SK-N-SH treated with all-trans-retinoic acid at 6 μM for 48 hours (cell line): ENCODE measurements around the gene CDH9.

Experiments
- ARNTL ChIP-seq: fragments of 450-650 bp; formaldehyde crosslinking; IDR thresholded peaks from 2 replicates; pipeline ENCODE4 v1.5.0; 2020; ENCODE audit warnings: low read depth, mild to moderate bottlenecking, moderate library complexity, borderline replicate concordance
- CREB5 ChIP-seq: fragments of 250-450 bp; sonication (Bioruptor Pico); IDR thresholded peaks from 2 replicates; pipeline ENCODE4 v1.5.1; 2020; ENCODE audit warnings: low read depth, mild to moderate bottlenecking, moderate library complexity
- ISL1 ChIP-seq: fragments of 250-450 bp; sonication (Bioruptor Pico); IDR thresholded peaks from 2 replicates; pipeline ENCODE4 v2.1.2; 2022; ENCODE audit warnings: mild to moderate bottlenecking, moderate library complexity
- OSR1 ChIP-seq: fragments of 250-450 bp; sonication (Bioruptor Pico); IDR thresholded peaks from 2 replicates; pipeline ENCODE4 v1.8.0; 2022; ENCODE audit warnings: moderate library complexity, mild to moderate bottlenecking, inconsistent platforms
- PATZ1 ChIP-seq: fragments of 250-450 bp; sonication (Bioruptor Pico); IDR thresholded peaks from 2 replicates; pipeline ENCODE4 v1.8.0; 2020; ENCODE audit warnings: mild to moderate bottlenecking, moderate library complexity, borderline replicate concordance
- PPARA ChIP-seq: fragments of 250-450 bp; sonication (Bioruptor Pico); IDR thresholded peaks from 2 replicates; pipeline ENCODE4 v1.5.0; 2020; ENCODE audit warnings: mild to moderate bottlenecking, borderline replicate concordance
- RARB ChIP-seq: fragments of 250-450 bp; sonication (Bioruptor Pico); IDR thresholded peaks from 2 replicates; pipeline ENCODE4 v1.8.0; 2021; ENCODE audit warnings: mild to moderate bottlenecking, moderate library complexity
- SNAI2 ChIP-seq: fragments of 250-450 bp; sonication (Bioruptor Pico); IDR thresholded peaks from 2 replicates; pipeline ENCODE4 v1.5.0; 2020; ENCODE audit warnings: mild to moderate bottlenecking, moderate library complexity
- TSHZ2 ChIP-seq: fragments of 250-450 bp; sonication (Bioruptor Pico); IDR thresholded peaks from 2 replicates; pipeline ENCODE4 v1.5.0; 2020; ENCODE audit warnings: mild to moderate bottlenecking, moderate library complexity
- ZFP3 ChIP-seq: fragments of 250-450 bp; sonication (Bioruptor Pico); IDR thresholded peaks from 2 replicates; pipeline ENCODE4 v1.5.0; 2020; ENCODE audit warnings: mild to moderate bottlenecking, moderate library complexity
- ZNF565 ChIP-seq: fragments of 450-650 bp; formaldehyde crosslinking; conservative IDR thresholded peaks from 2 replicates; pipeline ENCODE4 v1.5.0; 2020; ENCODE audit warnings: low read depth, mild to moderate bottlenecking, moderate library complexity

GRCh38 chr5:26833596-26833995 is 204.8 kb downstream of the CDH9 start:
- TF ChIP-seq PATZ1 (CRISPR knock-in tag) (no peak), ARNTL (no peak), CREB5 (CRISPR knock-in tag) (no peak), ZFP3 (CRISPR knock-in tag) (no peak), ZNF565 (CRISPR knock-in tag) (no peak), TSHZ2 (CRISPR knock-in tag) (no peak), PPARA (CRISPR knock-in tag) (no peak), ISL1 (no peak), SNAI2 (no peak), OSR1 (CRISPR knock-in tag) (no peak), RARB (CRISPR knock-in tag) (no peak)
